Liver (tissue), 9 donors: ENCODE data around the gene CASQ1. TPM values are rescaled to one million over a fixed set of nuclear protein-coding genes. Genes with fewer than 3 reads are reported as not detected.

Experiments
- DNase-seq: peaks from one replicate; pipeline ENCODE4 v3.0.0-alpha.2; 2017; ENCODE audit warnings: low spot score
- H3K27ac ChIP-seq, 2 donors: one replicate each; pipeline ENCODE4 v1.7.0; 2013; ENCODE audit warnings: inconsistent platforms in 2 of 2, low read length in 2 of 2, control low read depth in 1 of 2, low read depth in 1 of 2, mild to moderate bottlenecking in 1 of 2
- H3K27me3 ChIP-seq, 4 donors: one replicate each; pipeline versions ENCODE4 v1.6.1 to v1.7.0; 2013; ENCODE audit warnings: low read length in 3 of 4, inconsistent platforms in 1 of 4, mild to moderate bottlenecking in 1 of 4, moderate library complexity in 1 of 4; ENCODE audit not compliant: control insufficient read depth in 4 of 4, insufficient read depth in 4 of 4
- H3K36me3 ChIP-seq, 4 donors: one replicate each; pipeline versions ENCODE4 v1.6.1 to v1.7.0; 2013; ENCODE audit warnings: low read length in 3 of 4, mild to moderate bottlenecking in 3 of 4, low read depth in 1 of 4, moderate library complexity in 1 of 4; ENCODE audit not compliant: control insufficient read depth in 4 of 4, insufficient read depth in 3 of 4
- H3K4me1 ChIP-seq, 4 donors: one replicate each; pipeline versions ENCODE4 v1.6.1 to v1.7.0; 2013; ENCODE audit warnings: low read length in 3 of 4, mild to moderate bottlenecking in 3 of 4, moderate library complexity in 1 of 4; ENCODE audit not compliant: control insufficient read depth in 4 of 4, insufficient read depth in 4 of 4
- H3K4me3 ChIP-seq, 3 donors: one replicate each; pipeline versions ENCODE4 v1.6.1 to v1.7.0; 2013; ENCODE audit warnings: low read length in 3 of 3, control low read depth in 1 of 3, low read depth in 1 of 3, mild to moderate bottlenecking in 1 of 3
- H3K9ac ChIP-seq, 2 donors: one replicate each; pipeline ENCODE4 v1.7.0; 2013; ENCODE audit warnings: low read length in 2 of 2, mild to moderate bottlenecking in 2 of 2, moderate library complexity in 2 of 2, control low read depth in 1 of 2, low read depth in 1 of 2
- H3K9me3 ChIP-seq, 4 donors: one replicate each; pipeline versions ENCODE4 v1.6.1 to v1.7.0; 2013; ENCODE audit warnings: low read length in 3 of 4; ENCODE audit not compliant: control insufficient read depth in 4 of 4
- ATF3 ChIP-seq: IDR thresholded peaks from 2 replicates; pipeline ENCODE4 v1.6.1; 2016; ENCODE audit warnings: antibody characterized with exemption
- CTCF ChIP-seq: fragments of 150-350 bp; IDR thresholded peaks from 2 replicates; pipeline ENCODE4 v1.5.1; 2017; ENCODE audit warnings: improper control_type of control experiment, low read depth, low read length; ENCODE audit not compliant: missing input control
- EGR1 ChIP-seq, 2 donors: IDR thresholded peaks; 2 replicates each; pipeline ENCODE4 v1.6.1; 2016 to 2018; ENCODE audit warnings: antibody characterized with exemption in 2 of 2, low read depth in 2 of 2
- FOXA1 ChIP-seq: IDR thresholded peaks from 2 replicates; pipeline ENCODE4 v1.6.1; 2016; ENCODE audit warnings: antibody characterized with exemption
- FOXA2 ChIP-seq: IDR thresholded peaks from 2 replicates; pipeline ENCODE4 v1.6.1; 2016; ENCODE audit warnings: antibody characterized with exemption
- GABPA ChIP-seq, 2 donors: IDR thresholded peaks in 1 of 2; conservative IDR thresholded peaks in 1 of 2; 2 replicates each; pipeline ENCODE4 v1.6.1; 2016; ENCODE audit warnings: antibody characterized with exemption in 2 of 2, mild to moderate bottlenecking in 1 of 2, moderate library complexity in 1 of 2
- HNF4A ChIP-seq, 2 donors: conservative IDR thresholded peaks; 2 replicates each; pipeline ENCODE4 v1.6.1; 2016; ENCODE audit warnings: antibody characterized with exemption in 2 of 2, mild to moderate bottlenecking in 2 of 2
- HNF4G ChIP-seq: IDR thresholded peaks from 2 replicates; pipeline ENCODE4 v1.6.1; 2016; ENCODE audit warnings: antibody characterized with exemption
- JUND ChIP-seq, 2 donors: IDR thresholded peaks; 2 replicates each; pipeline ENCODE4 v1.6.1; 2016; ENCODE audit warnings: antibody characterized with exemption in 2 of 2
- NR2F2 ChIP-seq: IDR thresholded peaks from 2 replicates; pipeline ENCODE4 v1.6.1; 2016; ENCODE audit warnings: antibody characterized with exemption
- RAD21 ChIP-seq, 2 donors: IDR thresholded peaks; 2 replicates each; pipeline ENCODE4 v1.6.1; 2016; ENCODE audit warnings: antibody characterized with exemption in 2 of 2, mild to moderate bottlenecking in 2 of 2
- RXRA ChIP-seq, 2 donors: IDR thresholded peaks; 2 replicates each; pipeline ENCODE4 v1.6.1; 2017 to 2018; ENCODE audit warnings: antibody characterized with exemption in 2 of 2, mild to moderate bottlenecking in 1 of 2
- SP1 ChIP-seq: IDR thresholded peaks from 2 replicates; pipeline ENCODE4 v1.6.1; 2018; ENCODE audit warnings: antibody characterized with exemption, mild to moderate bottlenecking
- TAF1 ChIP-seq: conservative IDR thresholded peaks from 2 replicates; pipeline ENCODE4 v1.6.1; 2016; ENCODE audit warnings: antibody characterized with exemption, mild to moderate bottlenecking
- YY1 ChIP-seq: IDR thresholded peaks from 2 replicates; pipeline ENCODE4 v1.6.1; 2016; ENCODE audit warnings: antibody characterized with exemption, mild to moderate bottlenecking
- WGBS: extraction: QIAGEN DNeasy Blood & Tissue Kit; methylation state at CpG from one replicate; pipeline ENCODE4 v1.1.7; 2013; 5-methylcytosine and 5-hydroxymethylcytosine counted together
- polyA plus RNA-seq, 2 donors: library from polyadenylated mRNA; stranded (reverse) in 1 of 2; unstranded in 1 of 2; fragments of 200-250 nt in 1 of 2; fragments of >200 nt in 1 of 2; fragmentation: Nextera tagmentation in 1 of 2; extraction: Ambion mirVana in 1 of 2; gene quantifications; one replicate each; pipeline versions ENCODE4 v1.2.1 to v1.2.3, GENCODE V29; 2013 to 2015
- total RNA-seq, 2 donors: library from RNA; depleted of rRNA; stranded (reverse); fragments of >200 nt; gene quantifications; one replicate each; pipeline ENCODE4 v1.2.3, GENCODE V29; 2014
- TF ChIP-seq, protein P1 (sequence below): IDR thresholded peaks from 2 replicates; pipeline ENCODE4 v1.6.1; 2016; ENCODE audit warnings: antibody characterized with exemption
- TF ChIP-seq, protein P2 (sequence below): IDR thresholded peaks from 2 replicates; pipeline ENCODE4 v1.6.1; 2016; ENCODE audit warnings: antibody characterized with exemption, mild to moderate bottlenecking
- TF ChIP-seq, protein P3 (sequence below): IDR thresholded peaks from 2 replicates; pipeline ENCODE4 v1.6.1; 2016; ENCODE audit warnings: antibody characterized with exemption
- donor health status: healthy.
- donor health status: healthy.
- donor health status: healthy.
- donor health status: healthy.
- donor health status: healthy.

Gene CASQ1
- total and polyA plus RNA-seq, 4 donors, result not detected

GRCh38 chr1:160211046-160211790 is 20.8 kb downstream of the CASQ1 start:
- Histone ChIP-seq H3K4me3 (no peak overlapping the region), H3K36me3 (peaks cover 11 to 40% (median 28%) of the 10 kb centered on the region in 4 donors), H3K27ac (no peak overlapping the region), H3K27me3 (no peaks in the 10 kb centered on the region), H3K9ac (no peak overlapping the region), H3K4me1 (peaks cover 0 to 21% (median 5%) of the 10 kb centered on the region in 4 donors), H3K9me3 (no peaks in the 10 kb centered on the region)
- TF ChIP-seq, protein P1, sequence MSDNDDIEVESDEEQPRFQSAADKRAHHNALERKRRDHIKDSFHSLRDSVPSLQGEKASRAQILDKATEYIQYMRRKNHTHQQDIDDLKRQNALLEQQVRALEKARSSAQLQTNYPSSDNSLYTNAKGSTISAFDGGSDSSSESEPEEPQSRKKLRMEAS, result no peak
- TF ChIP-seq JUND (IDR thresholded peaks at IDR 0.05) (no peak), GABPA (IDR thresholded peaks at IDR 0.05 in 1 of 2, conservative IDR thresholded peaks at IDR 0.05 in 1 of 2) (no peak), EGR1 (IDR thresholded peaks at IDR 0.05; ENCODE audit: low read depth in 2 of 2) (no peak), FOXA1 (no peak), ATF3 (no peak), NR2F2 (no peak), HNF4G (no peak), FOXA2 (no peak), RXRA (IDR thresholded peaks at IDR 0.05) (no peak), RAD21 (IDR thresholded peaks at IDR 0.05) (no peak), SP1 (no peak), TAF1 (no peak), CTCF (no peak), HNF4A (conservative IDR thresholded peaks at IDR 0.05) (no peak), YY1 (no peak)
- TF ChIP-seq, protein P2, sequence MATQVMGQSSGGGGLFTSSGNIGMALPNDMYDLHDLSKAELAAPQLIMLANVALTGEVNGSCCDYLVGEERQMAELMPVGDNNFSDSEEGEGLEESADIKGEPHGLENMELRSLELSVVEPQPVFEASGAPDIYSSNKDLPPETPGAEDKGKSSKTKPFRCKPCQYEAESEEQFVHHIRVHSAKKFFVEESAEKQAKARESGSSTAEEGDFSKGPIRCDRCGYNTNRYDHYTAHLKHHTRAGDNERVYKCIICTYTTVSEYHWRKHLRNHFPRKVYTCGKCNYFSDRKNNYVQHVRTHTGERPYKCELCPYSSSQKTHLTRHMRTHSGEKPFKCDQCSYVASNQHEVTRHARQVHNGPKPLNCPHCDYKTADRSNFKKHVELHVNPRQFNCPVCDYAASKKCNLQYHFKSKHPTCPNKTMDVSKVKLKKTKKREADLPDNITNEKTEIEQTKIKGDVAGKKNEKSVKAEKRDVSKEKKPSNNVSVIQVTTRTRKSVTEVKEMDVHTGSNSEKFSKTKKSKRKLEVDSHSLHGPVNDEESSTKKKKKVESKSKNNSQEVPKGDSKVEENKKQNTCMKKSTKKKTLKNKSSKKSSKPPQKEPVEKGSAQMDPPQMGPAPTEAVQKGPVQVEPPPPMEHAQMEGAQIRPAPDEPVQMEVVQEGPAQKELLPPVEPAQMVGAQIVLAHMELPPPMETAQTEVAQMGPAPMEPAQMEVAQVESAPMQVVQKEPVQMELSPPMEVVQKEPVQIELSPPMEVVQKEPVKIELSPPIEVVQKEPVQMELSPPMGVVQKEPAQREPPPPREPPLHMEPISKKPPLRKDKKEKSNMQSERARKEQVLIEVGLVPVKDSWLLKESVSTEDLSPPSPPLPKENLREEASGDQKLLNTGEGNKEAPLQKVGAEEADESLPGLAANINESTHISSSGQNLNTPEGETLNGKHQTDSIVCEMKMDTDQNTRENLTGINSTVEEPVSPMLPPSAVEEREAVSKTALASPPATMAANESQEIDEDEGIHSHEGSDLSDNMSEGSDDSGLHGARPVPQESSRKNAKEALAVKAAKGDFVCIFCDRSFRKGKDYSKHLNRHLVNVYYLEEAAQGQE, result no peak
- TF ChIP-seq, protein P3, sequence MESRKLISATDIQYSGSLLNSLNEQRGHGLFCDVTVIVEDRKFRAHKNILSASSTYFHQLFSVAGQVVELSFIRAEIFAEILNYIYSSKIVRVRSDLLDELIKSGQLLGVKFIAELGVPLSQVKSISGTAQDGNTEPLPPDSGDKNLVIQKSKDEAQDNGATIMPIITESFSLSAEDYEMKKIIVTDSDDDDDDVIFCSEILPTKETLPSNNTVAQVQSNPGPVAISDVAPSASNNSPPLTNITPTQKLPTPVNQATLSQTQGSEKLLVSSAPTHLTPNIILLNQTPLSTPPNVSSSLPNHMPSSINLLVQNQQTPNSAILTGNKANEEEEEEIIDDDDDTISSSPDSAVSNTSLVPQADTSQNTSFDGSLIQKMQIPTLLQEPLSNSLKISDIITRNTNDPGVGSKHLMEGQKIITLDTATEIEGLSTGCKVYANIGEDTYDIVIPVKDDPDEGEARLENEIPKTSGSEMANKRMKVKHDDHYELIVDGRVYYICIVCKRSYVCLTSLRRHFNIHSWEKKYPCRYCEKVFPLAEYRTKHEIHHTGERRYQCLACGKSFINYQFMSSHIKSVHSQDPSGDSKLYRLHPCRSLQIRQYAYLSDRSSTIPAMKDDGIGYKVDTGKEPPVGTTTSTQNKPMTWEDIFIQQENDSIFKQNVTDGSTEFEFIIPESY, result no peak
- WGBS, result 93% methylated on average over 10 of the region's 10 CpGs
- no peak for DNase-seq
